Stimulated activated naive CD4-positive, alpha-beta T cell (primary cell): ENCODE measurements around the gene MAPKAP1.

Experiments
- DNase-seq, 6 experiments: peaks; one replicate each; lab custom pipeline; 2025; lab: John Stamatoyannopoulos, UW

Gene MAPKAP1

GRCh38 chr9:125457357-125457756, 249.7 kb downstream of the MAPKAP1 start:
- DNase-seq = no peak

- no peak for DNase-seq
Measured at GRCh38 chr9:125455876-125456275, 251.1 kb downstream of the MAPKAP1 start.

- DNase-seq = no peak
Measured at GRCh38 chr9:125455132-125455531, 251.9 kb downstream of the MAPKAP1 start.

- DNase-seq = no peak
Measured at GRCh38 chr9:125447202-125447802, 259.7 kb downstream of the MAPKAP1 start.

GRCh38 chr9:125446561-125447094, 260.4 kb downstream of the MAPKAP1 start:
- no peak for DNase-seq

GRCh38 chr9:125444956-125445506, 262.0 kb downstream of the MAPKAP1 start:
- no peak for DNase-seq

- no peak for DNase-seq
Measured at GRCh38 chr9:125444166-125444565, 262.8 kb downstream of the MAPKAP1 start.

GRCh38 chr9:125443367-125443766, 263.6 kb downstream of the MAPKAP1 start:
- DNase-seq = no peak

GRCh38 chr9:125442452-125442851, 264.6 kb downstream of the MAPKAP1 start:
- no peak for DNase-seq

- DNase-seq = no peak
Measured at GRCh38 chr9:125440411-125440810, 266.6 kb downstream of the MAPKAP1 start.

- no peak for DNase-seq
Measured at GRCh38 chr9:125439434-125440272, 267.4 kb downstream of the MAPKAP1 start.

- no peak for DNase-seq
Measured at GRCh38 chr9:125438506-125439433, 268.2 kb downstream of the MAPKAP1 start.

- no peak for DNase-seq
Measured at GRCh38 chr9:125437771-125438221, 269.2 kb downstream of the MAPKAP1 start.

GRCh38 chr9:125436613-125437443, 270.2 kb downstream of the MAPKAP1 start:
- DNase-seq = no peak

- DNase-seq = no peak
Measured at GRCh38 chr9:125435776-125436612, 271.0 kb downstream of the MAPKAP1 start.

GRCh38 chr9:125434986-125435775, 271.8 kb downstream of the MAPKAP1 start:
- no peak for DNase-seq

GRCh38 chr9:125433461-125434011, 273.5 kb downstream of the MAPKAP1 start:
- DNase-seq = no peak

- DNase-seq = no peak
Measured at GRCh38 chr9:125432715-125433385, 274.2 kb downstream of the MAPKAP1 start.
